NK-92 treated with Interleukin-12 subunit alpha and Interleukin-12 subunit beta, amount 100 ng/mL, for 24 hours (cell line): ENCODE results near the gene RASSF5.

Experiments
- DNase-seq: peaks from one replicate; lab custom pipeline; 2025; lab: John Stamatoyannopoulos, UW

RASSF5 gene

GRCh38 chr1:206497363-206497762 is 10.0 kb upstream of the RASSF5 start:
- no peak for DNase-seq

- DNase-seq, result no peak
These were observed 9.6 kb upstream of the RASSF5 start for GRCh38 chr1:206497774-206498173.

- DNase-seq, result no peak
These were observed 8.6 kb upstream of the RASSF5 start for GRCh38 chr1:206498685-206499084.

DNA sequence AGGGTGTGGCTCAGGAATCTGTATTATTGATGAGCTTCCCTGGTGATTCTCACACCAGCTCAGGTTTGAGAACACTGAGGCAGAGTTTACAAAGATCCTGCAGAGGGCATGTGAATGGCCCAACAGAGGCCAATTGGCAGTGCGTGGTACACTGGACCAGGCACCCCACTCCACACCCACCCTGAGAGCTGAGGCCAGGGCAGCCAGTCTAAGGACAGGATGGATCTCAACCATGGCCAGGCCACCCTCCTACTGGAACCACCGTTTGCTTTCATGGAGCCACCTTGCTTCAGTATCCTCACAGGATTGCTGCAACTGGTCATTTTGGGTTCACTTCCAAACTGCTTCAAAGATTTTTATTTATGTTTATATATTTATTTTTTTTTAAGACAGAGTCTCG is 7.3 kb upstream of the RASSF5 start:
- DNase-seq, result no peak

DNA sequence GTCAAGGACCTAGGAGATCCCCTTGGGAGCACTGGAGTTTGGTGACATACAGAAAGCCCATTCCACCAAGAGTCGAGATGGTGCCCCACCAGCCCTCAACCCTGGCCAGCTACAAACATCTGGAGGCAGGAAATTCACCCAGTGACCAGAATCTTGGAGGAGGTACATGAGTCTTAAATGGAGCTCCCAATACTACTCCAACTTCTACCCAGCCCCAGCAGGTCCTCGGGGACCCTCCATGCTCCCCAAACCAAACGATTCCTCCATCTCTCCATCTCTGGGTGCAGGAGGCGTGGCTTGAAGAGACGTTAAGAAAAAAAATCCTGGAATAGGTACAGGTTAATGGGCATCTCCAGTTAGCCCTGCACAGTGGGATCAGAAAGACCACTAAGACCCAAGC is 5.5 kb upstream of the RASSF5 start:
- DNase-seq, result no peak

DNA sequence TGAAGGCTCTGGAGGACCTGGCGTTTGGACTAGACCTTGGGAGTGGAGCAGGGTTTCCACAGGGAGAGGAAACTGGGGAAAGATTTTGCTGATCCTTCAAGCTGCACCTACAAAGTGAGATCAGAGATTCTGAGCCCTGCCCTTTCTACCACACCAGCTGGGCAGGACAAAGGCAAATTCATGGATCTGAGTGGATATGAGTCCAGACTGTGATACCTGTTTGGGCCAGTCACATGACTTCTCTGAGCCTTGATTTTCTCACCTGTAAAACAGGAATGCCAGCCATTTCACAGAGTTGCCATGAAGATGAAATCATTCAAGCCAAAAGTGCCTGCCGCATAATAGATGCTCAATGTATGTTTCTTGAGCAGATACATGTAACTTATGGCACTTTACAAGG is 4.9 kb upstream of the RASSF5 start:
- no peak for DNase-seq

- DNase-seq, result no peak
These were observed 4.5 kb upstream of the RASSF5 start for GRCh38 chr1:206502812-206503211.

DNA sequence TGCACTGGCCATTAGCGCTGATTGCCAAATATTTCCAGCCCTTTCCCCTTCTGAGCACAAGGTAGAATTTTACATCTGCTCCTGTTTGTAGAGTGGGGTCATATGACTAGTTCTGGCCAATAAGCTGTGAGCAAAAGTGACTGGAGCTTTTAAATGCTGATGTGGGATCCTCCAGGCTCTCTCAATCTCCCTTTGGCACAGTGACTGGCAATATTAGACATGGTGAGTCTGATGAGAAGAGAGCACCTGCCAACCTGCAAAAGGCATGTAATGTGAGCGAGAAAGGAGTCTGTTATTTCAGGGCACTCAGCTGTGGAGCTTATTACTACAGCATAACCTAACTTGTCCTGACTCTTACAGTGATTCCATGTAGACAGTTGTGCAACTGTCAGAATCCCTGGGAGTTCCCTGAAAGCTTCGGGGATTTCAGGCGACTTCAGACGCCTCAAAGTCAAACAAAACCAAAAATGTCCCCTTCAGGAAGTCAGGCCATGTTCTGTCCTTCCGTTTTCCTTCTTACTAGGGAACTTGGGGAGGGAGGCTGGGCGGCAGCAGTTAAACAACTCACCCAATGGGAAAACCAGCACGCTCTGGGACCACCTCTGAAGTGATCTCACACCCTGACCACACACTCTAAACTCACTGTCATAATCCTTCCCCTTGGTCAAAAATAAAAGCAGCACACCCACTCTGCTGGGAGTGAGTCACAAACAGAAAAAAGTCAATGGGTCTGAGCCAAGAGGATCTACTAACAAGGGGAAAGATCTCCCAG is 3.6 kb upstream of the RASSF5 start:
- peak; percentile 60 for DNase-seq

- DNase-seq, result no peak
These were observed 3.0 kb upstream of the RASSF5 start for GRCh38 chr1:206504363-206504713.

DNA sequence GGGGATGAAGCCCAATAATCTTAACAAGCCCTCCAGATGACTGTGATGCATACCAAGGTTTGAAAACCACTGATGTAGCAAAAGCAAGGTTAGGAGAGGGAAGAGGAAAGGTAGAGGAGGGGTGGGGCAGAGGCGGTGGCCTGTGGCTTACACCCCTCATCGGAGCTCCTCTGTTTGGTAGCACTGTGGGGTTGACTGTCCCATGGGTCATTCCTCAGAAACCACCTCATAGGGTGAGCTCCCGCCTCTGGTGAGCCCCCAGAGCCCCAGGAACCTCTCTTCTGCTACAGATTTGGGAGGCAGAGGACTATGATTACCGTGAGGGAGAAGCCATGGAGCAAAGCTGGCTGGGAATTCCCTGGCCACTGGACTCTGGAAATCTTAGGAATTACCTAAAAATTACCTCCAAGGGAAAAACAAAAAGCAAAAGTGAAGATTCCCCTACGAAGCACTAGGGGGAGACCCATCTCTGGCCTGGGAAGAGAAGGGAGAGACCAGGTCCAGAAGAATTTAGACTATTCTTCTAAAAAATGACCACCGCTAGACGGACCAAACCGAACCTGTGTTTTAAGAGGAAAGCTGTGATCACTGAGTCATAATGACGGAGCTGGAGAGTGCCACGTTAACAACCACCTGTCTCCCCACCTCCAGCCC is 1.5 kb upstream of the RASSF5 start:
- no peak for DNase-seq

DNA sequence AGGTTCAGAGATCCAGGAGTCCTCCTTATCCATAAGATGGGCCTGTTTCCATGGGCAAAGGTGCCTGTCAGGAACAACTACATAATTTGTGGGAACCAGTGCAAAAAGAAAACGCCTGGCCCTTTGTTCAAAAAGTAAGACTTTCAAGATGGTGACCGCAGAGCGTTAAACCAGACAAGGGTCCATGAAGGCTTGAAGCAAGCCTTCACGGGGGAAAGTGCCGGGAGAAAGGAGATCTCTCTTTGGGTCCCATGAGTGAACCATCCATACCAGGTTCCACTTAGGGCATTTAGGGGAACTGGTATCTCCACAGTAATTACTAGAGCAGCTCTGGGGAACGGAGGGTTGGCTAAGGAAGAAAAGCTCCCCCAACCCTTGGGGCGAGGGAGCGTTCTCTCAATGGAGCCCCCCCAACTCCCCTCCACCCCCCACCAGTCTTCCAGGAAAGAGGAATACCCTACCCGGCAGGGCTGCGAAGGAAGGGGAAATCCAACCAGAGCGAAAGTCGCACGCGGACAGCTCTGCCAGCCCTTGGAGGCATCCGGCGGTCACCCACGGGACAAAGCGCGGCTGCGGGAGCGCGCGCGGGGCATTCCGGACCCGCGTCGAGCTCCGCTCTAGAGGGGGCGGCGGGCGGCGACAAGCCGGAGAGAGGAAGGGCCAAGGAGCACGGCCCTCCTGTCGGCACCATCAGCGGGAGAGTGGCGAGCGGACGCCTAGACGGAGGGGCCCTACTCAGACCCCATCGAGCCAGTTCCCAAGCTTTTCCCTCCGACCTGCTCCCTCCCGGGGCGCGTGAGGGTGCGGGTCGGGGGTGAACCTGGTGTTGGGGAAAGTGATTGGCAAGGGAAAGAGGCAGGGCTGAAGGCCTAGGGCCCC is 687 bp upstream of the RASSF5 start:
- DNase-seq, result no peak

DNA sequence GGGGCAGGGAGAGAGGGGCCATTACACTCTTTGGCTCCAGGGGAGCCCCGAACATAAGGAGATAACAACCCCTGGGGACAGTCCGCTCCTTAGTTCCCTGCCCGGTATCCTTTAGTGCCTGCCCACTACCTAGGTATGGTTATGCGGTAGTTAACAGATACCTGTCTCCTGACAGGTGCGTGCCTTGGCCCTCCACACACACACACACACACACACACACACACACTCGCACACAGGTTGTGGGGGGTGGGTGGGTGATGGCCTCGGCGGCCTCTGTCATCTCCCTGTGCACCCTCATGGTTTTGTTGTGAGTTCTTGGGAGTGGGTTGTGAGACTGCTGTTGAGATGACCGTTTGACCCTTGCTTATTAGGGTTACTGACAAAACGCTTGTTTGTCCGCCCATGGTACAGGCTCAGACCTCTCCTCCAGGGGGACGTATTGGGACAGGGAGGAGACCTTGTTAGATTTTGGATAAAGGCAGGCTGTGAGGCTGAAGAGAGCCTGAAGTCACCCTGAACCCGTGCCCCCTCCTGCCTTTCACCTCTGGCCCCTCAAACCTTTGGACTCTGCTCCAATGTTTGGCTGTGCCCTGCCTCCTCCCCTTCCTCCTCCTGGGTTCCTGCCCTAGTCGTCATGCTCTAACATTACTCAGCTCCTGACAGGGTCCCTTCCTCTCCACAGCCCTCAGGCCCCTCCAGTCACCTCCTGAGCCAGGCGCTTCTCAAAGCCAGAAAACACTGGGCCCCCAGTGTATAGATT is 979 bp downstream of the RASSF5 start:
- DNase-seq, result no peak

- DNase-seq, result no peak
These were observed 1.6 kb downstream of the RASSF5 start for GRCh38 chr1:206508956-206509355.

GRCh38 chr1:206509612-206510257 is 2.4 kb downstream of the RASSF5 start:
- no peak for DNase-seq

DNA sequence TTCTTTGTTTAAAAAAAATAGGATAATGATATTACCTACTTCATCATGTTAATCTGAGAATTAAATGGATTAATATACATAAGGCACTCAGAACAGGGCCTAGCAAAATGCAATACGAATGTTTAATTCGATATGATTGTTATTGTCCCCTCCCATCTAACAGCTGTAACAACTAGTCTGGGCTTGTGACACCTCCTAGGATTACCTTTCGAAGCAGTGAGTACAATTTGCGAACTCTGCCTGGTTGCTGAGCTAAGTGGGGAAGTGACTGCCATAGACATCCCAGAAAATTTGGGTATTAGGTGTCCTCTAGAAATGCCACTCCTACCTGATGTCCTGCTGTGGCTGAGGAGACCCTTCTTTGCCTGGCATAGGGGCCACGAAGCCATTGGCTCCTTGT is 3.0 kb downstream of the RASSF5 start:
- DNase-seq, result no peak

DNA sequence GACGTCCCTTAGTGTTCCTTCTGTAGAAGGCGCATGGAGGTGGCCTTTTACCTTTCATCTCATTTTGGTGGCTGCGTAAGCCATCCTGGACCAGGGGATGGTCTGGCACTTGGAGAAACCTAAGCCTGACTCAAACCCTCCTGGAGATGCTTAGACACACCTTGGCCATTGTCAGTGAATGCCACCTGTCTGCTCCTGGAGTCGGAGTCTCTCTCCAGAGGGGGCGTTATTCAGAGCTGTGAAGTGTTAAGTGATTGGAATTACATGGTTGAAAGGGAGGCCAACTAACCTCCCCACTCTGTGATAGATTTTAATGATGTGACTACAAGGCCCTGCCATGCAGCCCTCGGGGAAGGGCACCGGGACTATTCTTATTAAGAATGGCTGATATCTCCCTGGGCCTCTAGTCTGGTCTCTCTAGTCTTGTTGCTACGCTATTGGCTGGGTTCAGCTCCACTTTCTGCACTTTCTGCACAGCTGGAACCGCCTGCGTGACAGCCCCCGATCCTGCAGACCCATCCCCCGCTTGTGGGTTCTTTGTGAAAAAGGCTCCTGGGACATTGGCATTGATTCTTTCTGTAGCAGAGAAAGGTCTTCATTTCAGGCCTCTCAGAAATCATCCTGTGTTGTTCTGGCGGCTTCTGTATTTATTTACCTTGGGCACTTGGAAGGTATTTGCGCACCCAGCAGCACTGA is 4.2 kb downstream of the RASSF5 start:
- no peak for DNase-seq

GRCh38 chr1:206512058-206512850 is 4.9 kb downstream of the RASSF5 start:
- no peak for DNase-seq

DNA sequence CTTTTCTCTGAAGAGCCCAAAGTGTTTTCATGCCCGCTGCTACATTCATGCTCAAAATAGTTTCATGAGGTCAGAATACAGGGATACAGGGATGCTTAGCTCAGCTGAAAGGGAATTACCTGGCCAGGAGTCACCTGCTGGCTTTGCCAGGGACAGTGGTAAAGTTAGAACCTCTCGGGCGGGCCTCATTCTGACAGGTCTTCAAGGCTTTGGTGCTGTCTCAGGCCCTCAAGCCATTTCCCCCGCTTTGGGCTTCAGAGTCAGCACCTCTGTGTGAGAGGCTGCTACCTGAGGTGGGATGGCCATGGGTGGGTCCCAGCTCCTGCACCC is 5.5 kb downstream of the RASSF5 start:
- DNase-seq, result no peak

GRCh38 chr1:206513312-206514111 is 6.2 kb downstream of the RASSF5 start:
- DNase-seq, result no peak
